Astrocyte (in vitro differentiated cells and primary cell): ENCODE results near the gene GRAP2.

Experiments used
- CTCF ChIP-seq: IDR thresholded peaks from 2 replicates; pipeline ENCODE4 v1.5.1; 2011; ENCODE audit warnings: low read depth, mild to moderate bottlenecking, inconsistent platforms, low read length, moderate library complexity; ENCODE audit not compliant: insufficient read depth
- EZH2 ChIP-seq: IDR thresholded peaks from 2 replicates; pipeline ENCODE4 v1.6.1; 2012; ENCODE audit warnings: mild to moderate bottlenecking, low read length, inconsistent platforms; ENCODE audit not compliant: insufficient read depth

- TF ChIP-seq CTCF (no peak), EZH2 (no peak)
Measured at GRCh38 chr22:39979458-39979857, 78.6 kb downstream of the GRAP2 start.
